ENCODE results near the gene FAM241B. TPM values are rescaled to one million over a fixed set of nuclear protein-coding genes. Genes with fewer than 3 reads are reported as not detected.

Gene FAM241B
- total and polyA plus RNA-seq, 5 donors from 2014 or later = 9.7 to 21.2 (median 17.3) TPM

GRCh38 chr10:69612760-69613159 lies 17.3 kb upstream of the FAM241B start:
- Mint-ChIP-seq H3K4me1 (no peaks in the 10 kb centered on the region), H3K4me3 (no peak overlapping the region), H3K27me3 (peaks cover 26% of the 10 kb centered on the region), H3K27ac (no peak overlapping the region), H3K36me3 (no peaks in the 10 kb centered on the region), H3K9me3 (peaks cover 0 to 13% (median 2%) of the 10 kb centered on the region in 7 donors)
- H3K4me3 ChIP-seq (ENCODE audit: low read depth, low read length) = no peak overlapping the region
- DNase-seq (no peak), ATAC-seq (ENCODE audit: low read depth in 2 of 2) (no peak)
- H3K27ac ChIP-seq (ENCODE audit: insufficient read depth, low read length, poor library complexity, severe bottlenecking) = no peak overlapping the region
- H3K27me3 ChIP-seq (ENCODE audit: control insufficient read depth, insufficient read depth, low read length) = peaks cover 3% of the 10 kb centered on the region
- H3K4me1 ChIP-seq (ENCODE audit: control insufficient read depth, insufficient read depth, low read length, poor library complexity, severe bottlenecking) = no peaks in the 10 kb centered on the region
- H3K9me3 ChIP-seq (ENCODE audit: control insufficient read depth in 2 of 2, low read length in 2 of 2) = peaks cover 0 to 12% of the 10 kb centered on the region in 2 experiments
- H3K36me3 ChIP-seq (ENCODE audit: control insufficient read depth, insufficient read depth, low read length) = no peaks in the 10 kb centered on the region

GRCh38 chr10:69614130-69614529 lies 15.9 kb upstream of the FAM241B start:
- Histone ChIP-seq H3K36me3 (ENCODE audit: control insufficient read depth, insufficient read depth, low read length) (no peaks in the 10 kb centered on the region), H3K27ac (ENCODE audit: insufficient read depth, low read length, poor library complexity, severe bottlenecking) (no peak overlapping the region), H3K4me3 (ENCODE audit: low read depth, low read length) (no peak overlapping the region), H3K9me3 (ENCODE audit: control insufficient read depth in 2 of 2, low read length in 2 of 2) (peaks cover 0 to 6% of the 10 kb centered on the region in 2 experiments), H3K4me1 (ENCODE audit: control insufficient read depth, insufficient read depth, low read length, poor library complexity, severe bottlenecking) (no peaks in the 10 kb centered on the region), H3K27me3 (ENCODE audit: control insufficient read depth, insufficient read depth, low read length) (peaks cover 3% of the 10 kb centered on the region)
- Mint-ChIP-seq H3K4me3 (no peak overlapping the region), H3K4me1 (no peaks in the 10 kb centered on the region), H3K9me3 (peaks cover 0 to 6% (median 0%) of the 10 kb centered on the region in 7 donors), H3K27me3 (peaks cover 26% of the 10 kb centered on the region), H3K36me3 (no peaks in the 10 kb centered on the region), H3K27ac (no peak overlapping the region)
- DNase-seq (no peak), ATAC-seq (ENCODE audit: low read depth in 2 of 2) (no peak)

DNA sequence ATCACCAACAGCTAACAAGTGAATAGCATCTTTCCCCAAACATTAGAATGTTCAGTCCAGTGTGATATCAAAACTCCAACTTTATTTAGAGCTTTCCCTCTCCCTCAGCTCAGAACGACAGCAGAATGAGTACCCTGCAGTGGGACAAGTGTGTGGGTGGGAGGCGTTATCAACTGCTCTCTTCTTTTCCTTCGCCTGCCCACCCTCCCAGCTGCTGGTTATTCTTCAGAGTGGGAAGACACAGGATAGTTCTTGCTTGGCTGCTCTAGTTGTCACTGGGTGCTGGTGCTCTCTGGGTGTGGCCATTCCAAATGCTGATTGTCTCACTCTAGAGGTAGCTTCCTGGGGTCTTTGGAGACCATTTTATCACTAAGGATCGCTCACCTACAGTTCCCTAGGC lies 13.7 kb upstream of the FAM241B start:
- no peaks in the 10 kb centered on the region for H3K27me3 ChIP-seq (ENCODE audit: control insufficient read depth, insufficient read depth, low read length)
- Mint-ChIP-seq H3K9me3 (peaks cover 0 to 1% (median 0%) of the 10 kb centered on the region in 7 donors), H3K27ac (no peak overlapping the region), H3K4me1 (peaks cover 0 to 18% (median 0%) of the 10 kb centered on the region in 4 donors), H3K4me3 (no peak overlapping the region), H3K27me3 (peaks cover 13% of the 10 kb centered on the region), H3K36me3 (no peaks in the 10 kb centered on the region)
- no peak overlapping the region for H3K4me3 ChIP-seq (ENCODE audit: low read depth, low read length)
- ATAC-seq (ENCODE audit: low read depth in 2 of 2) = no peak
- H3K4me1 ChIP-seq (ENCODE audit: control insufficient read depth, insufficient read depth, low read length, poor library complexity, severe bottlenecking) = no peaks in the 10 kb centered on the region
- no peaks in the 10 kb centered on the region for H3K36me3 ChIP-seq (ENCODE audit: control insufficient read depth, insufficient read depth, low read length)
- no peaks in the 10 kb centered on the region for H3K9me3 ChIP-seq (ENCODE audit: control insufficient read depth in 2 of 2, low read length in 2 of 2)
- DNase-seq = no peak
- H3K27ac ChIP-seq (ENCODE audit: insufficient read depth, low read length, poor library complexity, severe bottlenecking) = no peak overlapping the region

DNA sequence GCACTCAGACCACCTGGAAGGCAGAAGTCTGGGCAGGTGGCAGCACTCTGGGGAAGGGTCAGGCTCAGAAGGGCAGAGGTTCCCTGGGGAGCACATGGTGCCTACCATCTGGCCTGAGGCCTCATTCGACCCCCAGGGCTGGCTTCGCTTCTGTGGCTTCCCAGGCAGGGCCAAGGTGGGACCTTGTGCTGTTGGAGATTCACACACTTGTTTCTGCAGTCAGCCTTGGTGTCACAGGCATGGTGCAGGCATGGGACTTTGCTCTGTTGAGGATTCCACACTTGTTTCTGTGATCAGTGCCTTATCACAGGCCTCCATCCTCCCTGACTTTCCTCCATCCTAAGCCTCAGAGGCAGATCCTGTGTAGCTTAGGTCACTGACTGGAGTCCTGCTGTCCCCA lies 11.3 kb upstream of the FAM241B start:
- H3K4me1 ChIP-seq (ENCODE audit: control insufficient read depth, insufficient read depth, low read length, poor library complexity, severe bottlenecking) = no peaks in the 10 kb centered on the region
- peaks cover under 1% of the 10 kb centered on the region in 2 experiments for H3K9me3 ChIP-seq (ENCODE audit: control insufficient read depth in 2 of 2, low read length in 2 of 2)
- no peaks in the 10 kb centered on the region for H3K36me3 Mint-ChIP-seq
- DNase-seq = no peak
- H3K27me3 ChIP-seq (ENCODE audit: control insufficient read depth, insufficient read depth, low read length) = no peaks in the 10 kb centered on the region
- peaks cover 13% of the 10 kb centered on the region for H3K27me3 Mint-ChIP-seq
- H3K9me3 Mint-ChIP-seq = peaks cover 0 to 5% (median 5%) of the 10 kb centered on the region in 7 donors
- no peak overlapping the region for H3K4me3 Mint-ChIP-seq
- H3K36me3 ChIP-seq (ENCODE audit: control insufficient read depth, insufficient read depth, low read length) = no peaks in the 10 kb centered on the region
- ATAC-seq (ENCODE audit: low read depth in 2 of 2) = no peak
- H3K27ac Mint-ChIP-seq = no peak overlapping the region
- H3K27ac ChIP-seq (ENCODE audit: insufficient read depth, low read length, poor library complexity, severe bottlenecking) = no peak overlapping the region
- H3K4me3 ChIP-seq (ENCODE audit: low read depth, low read length) = no peak overlapping the region
- H3K4me1 Mint-ChIP-seq = peaks cover 3 to 29% (median 5%) of the 10 kb centered on the region in 4 donors

- ATAC-seq (ENCODE audit: low read depth in 2 of 2) (no peak), DNase-seq (no peak)
- H3K4me1 Mint-ChIP-seq = peaks cover 11 to 38% (median 14%) of the 10 kb centered on the region in 4 donors
- peaks cover 9% of the 10 kb centered on the region for H3K27me3 Mint-ChIP-seq
- Histone ChIP-seq H3K27me3 (ENCODE audit: control insufficient read depth, insufficient read depth, low read length) (no peaks in the 10 kb centered on the region), H3K36me3 (ENCODE audit: control insufficient read depth, insufficient read depth, low read length) (no peaks in the 10 kb centered on the region), H3K4me1 (ENCODE audit: control insufficient read depth, insufficient read depth, low read length, poor library complexity, severe bottlenecking) (no peaks in the 10 kb centered on the region), H3K4me3 (ENCODE audit: low read depth, low read length) (no peak overlapping the region), H3K27ac (ENCODE audit: insufficient read depth, low read length, poor library complexity, severe bottlenecking) (no peak overlapping the region), H3K9me3 (ENCODE audit: control insufficient read depth in 2 of 2, low read length in 2 of 2) (peaks cover 5 to 8% of the 10 kb centered on the region in 2 experiments)
- H3K4me3 Mint-ChIP-seq = no peak overlapping the region
- peaks cover 0 to 12% (median 6%) of the 10 kb centered on the region in 7 donors for H3K9me3 Mint-ChIP-seq
- H3K27ac Mint-ChIP-seq = no peak overlapping the region
- no peaks in the 10 kb centered on the region for H3K36me3 Mint-ChIP-seq
Measured at GRCh38 chr10:69619626-69620025, 10.4 kb upstream of the FAM241B start.

- DNase-seq (no peak), ATAC-seq (ENCODE audit: low read depth in 2 of 2) (no peak)
- no peaks in the 10 kb centered on the region for H3K36me3 ChIP-seq (ENCODE audit: control insufficient read depth, insufficient read depth, low read length)
- H3K9me3 ChIP-seq (ENCODE audit: control insufficient read depth in 2 of 2, low read length in 2 of 2) = peaks cover 5 to 8% of the 10 kb centered on the region in 2 experiments
- no peak overlapping the region for H3K27ac ChIP-seq (ENCODE audit: insufficient read depth, low read length, poor library complexity, severe bottlenecking)
- Mint-ChIP-seq H3K36me3 (no peaks in the 10 kb centered on the region), H3K27me3 (peaks cover 9% of the 10 kb centered on the region), H3K9me3 (peaks cover 0 to 12% (median 6%) of the 10 kb centered on the region in 7 donors), H3K27ac (no peak overlapping the region), H3K4me1 (peaks cover 11 to 43% (median 16%) of the 10 kb centered on the region in 4 donors), H3K4me3 (no peak overlapping the region)
- no peaks in the 10 kb centered on the region for H3K4me1 ChIP-seq (ENCODE audit: control insufficient read depth, insufficient read depth, low read length, poor library complexity, severe bottlenecking)
- no peak overlapping the region for H3K4me3 ChIP-seq (ENCODE audit: low read depth, low read length)
- H3K27me3 ChIP-seq (ENCODE audit: control insufficient read depth, insufficient read depth, low read length) = no peaks in the 10 kb centered on the region
Measured at GRCh38 chr10:69620625-69621024, 9.4 kb upstream of the FAM241B start.

DNA sequence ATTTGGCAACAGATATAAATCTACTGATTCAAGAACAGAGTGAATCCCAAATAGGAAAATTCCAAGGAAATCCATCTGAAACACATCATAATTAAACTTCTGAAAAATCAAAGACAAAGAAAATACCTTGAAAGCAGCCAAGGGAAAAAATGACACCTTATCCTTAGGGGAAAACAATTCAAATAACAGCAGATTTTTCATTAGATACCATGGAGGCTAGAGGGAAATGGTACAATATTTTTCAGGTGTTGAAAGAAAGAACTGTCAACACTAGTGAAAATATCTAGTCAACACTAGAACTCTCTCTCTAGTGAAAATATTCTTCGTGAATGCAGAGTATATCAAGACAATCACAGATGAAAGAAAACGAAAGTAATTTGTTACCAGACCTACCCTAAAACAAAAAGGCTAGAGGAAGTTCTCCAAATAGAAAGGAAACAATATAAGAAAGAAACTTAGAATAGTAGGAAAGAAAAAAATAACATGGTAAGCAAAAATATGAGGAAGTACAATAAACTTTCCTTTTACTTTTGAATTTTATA lies 5.7 kb upstream of the FAM241B start:
- H3K27ac Mint-ChIP-seq = peak overlapping the region; percentile 2 to 53 (median 25)
- ATAC-seq (ENCODE audit: low read depth in 2 of 2) = peak; percentile 53 to 81

DNA sequence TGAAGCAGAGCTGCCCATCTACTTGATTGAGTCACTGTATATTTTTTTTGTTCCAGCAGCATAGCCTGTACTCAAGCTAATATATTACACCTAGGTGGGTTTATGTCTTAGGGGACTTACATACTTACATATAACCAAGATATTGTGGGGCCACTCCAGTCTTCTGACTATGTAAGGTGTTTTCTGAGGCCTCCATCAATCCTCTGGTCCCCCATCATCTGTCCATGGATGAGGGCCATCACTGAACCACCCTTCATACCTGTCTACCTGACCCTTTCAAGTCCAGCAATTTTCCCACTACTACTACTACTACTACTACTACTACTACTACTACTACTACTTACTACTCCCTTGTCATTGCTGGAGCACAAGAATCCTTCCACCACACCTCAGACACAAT lies 3.2 kb upstream of the FAM241B start:
- ATAC-seq (ENCODE audit: low read depth in 2 of 2) (no peak), DNase-seq (no peak)
- H3K27me3 ChIP-seq (ENCODE audit: control insufficient read depth, insufficient read depth, low read length) = no peaks in the 10 kb centered on the region
- H3K4me3 Mint-ChIP-seq = peak overlapping the region in 1 of 4 donors; percentile 73
- H3K4me3 ChIP-seq (ENCODE audit: low read depth, low read length) = no peak overlapping the region
- H3K4me1 ChIP-seq (ENCODE audit: control insufficient read depth, insufficient read depth, low read length, poor library complexity, severe bottlenecking) = peaks cover 20% of the 10 kb centered on the region
- peaks cover 18 to 51% (median 24%) of the 10 kb centered on the region in 4 donors for H3K4me1 Mint-ChIP-seq
- peaks cover 0 to 12% (median 8%) of the 10 kb centered on the region in 7 donors for H3K9me3 Mint-ChIP-seq
- H3K27ac ChIP-seq (ENCODE audit: insufficient read depth, low read length, poor library complexity, severe bottlenecking) = no peak overlapping the region
- peaks cover 5 to 8% of the 10 kb centered on the region in 2 experiments for H3K9me3 ChIP-seq (ENCODE audit: control insufficient read depth in 2 of 2, low read length in 2 of 2)
- peak overlapping the region in 1 of 3 donors; percentile 16 for H3K27ac Mint-ChIP-seq
- no peaks in the 10 kb centered on the region for H3K27me3 Mint-ChIP-seq
- no peaks in the 10 kb centered on the region for H3K36me3 ChIP-seq (ENCODE audit: control insufficient read depth, insufficient read depth, low read length)
- no peaks in the 10 kb centered on the region for H3K36me3 Mint-ChIP-seq

More for the DNA sequence above, 5.7 kb upstream of the FAM241B start:
- peaks cover 0 to 12% (median 8%) of the 10 kb centered on the region in 7 donors for H3K9me3 Mint-ChIP-seq
- peak overlapping the region; percentile 53 for H3K4me3 ChIP-seq (ENCODE audit: low read depth, low read length)
- DNase-seq = peak in 2 of 3 donors; percentile 55 to 56
- no peaks in the 10 kb centered on the region for H3K36me3 ChIP-seq (ENCODE audit: control insufficient read depth, insufficient read depth, low read length)
- H3K27me3 ChIP-seq (ENCODE audit: control insufficient read depth, insufficient read depth, low read length) = no peaks in the 10 kb centered on the region
- no peaks in the 10 kb centered on the region for H3K36me3 Mint-ChIP-seq
- peaks cover 11 to 54% (median 20%) of the 10 kb centered on the region in 4 donors for H3K4me1 Mint-ChIP-seq
- peaks cover 5 to 8% of the 10 kb centered on the region in 2 experiments for H3K9me3 ChIP-seq (ENCODE audit: control insufficient read depth in 2 of 2, low read length in 2 of 2)
- peak overlapping the region in 3 of 4 donors; percentile 5 to 76 (median 19) for H3K4me3 Mint-ChIP-seq
- no peaks in the 10 kb centered on the region for H3K4me1 ChIP-seq (ENCODE audit: control insufficient read depth, insufficient read depth, low read length, poor library complexity, severe bottlenecking)
- peak overlapping the region; percentile 38 for H3K27ac ChIP-seq (ENCODE audit: insufficient read depth, low read length, poor library complexity, severe bottlenecking)
- no peaks in the 10 kb centered on the region for H3K27me3 Mint-ChIP-seq
